Measurements from ENCODE around the gene COG5. TPM values are rescaled to one million over a fixed set of nuclear protein-coding genes. Genes with fewer than 3 reads are reported as not detected.

The COG5 gene
- total RNA-seq, 1 experiment from 2014 or later = 20.2 TPM

DNA sequence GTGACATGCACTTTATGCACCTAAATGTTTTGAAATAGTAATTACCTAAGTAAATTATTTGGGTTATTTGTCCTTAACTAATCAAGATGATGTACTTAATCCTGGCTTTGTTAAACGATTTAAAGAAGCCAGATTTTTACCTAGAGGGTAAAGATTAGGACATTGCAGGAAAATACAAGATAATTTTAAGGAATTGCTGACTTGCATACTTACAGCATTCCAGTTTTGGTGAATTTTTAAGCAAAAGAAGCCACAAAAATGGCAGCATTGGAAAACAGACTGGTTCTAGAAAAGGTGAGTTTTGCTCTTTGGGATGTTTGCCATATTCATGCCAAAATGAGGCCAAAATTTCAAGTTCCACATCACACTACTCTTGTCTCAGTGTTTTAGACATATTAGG, 49.7 kb upstream of the COG5 start:
- Histone ChIP-seq H2BK20ac (ENCODE audit: low read depth, low read length, poor library complexity, severe bottlenecking) (no peak overlapping the region), H3K79me1 (ENCODE audit: insufficient read depth, low read depth, low read length, poor library complexity, severe bottlenecking) (no peaks in the 10 kb centered on the region), H3K18ac (ENCODE audit: insufficient read length, low read depth, low read length) (no peak overlapping the region), H3K9me3 (ENCODE audit: control insufficient read depth, low read depth, low read length) (no peaks in the 10 kb centered on the region), H3K4ac (ENCODE audit: low read depth, low read length) (no peak overlapping the region), H2AFZ (ENCODE audit: low read length) (no peak overlapping the region), H4K5ac (ENCODE audit: insufficient read length, low read depth, low read length) (no peak overlapping the region), H4K8ac (replicated peaks; ENCODE audit: insufficient read length, low read depth, low read length) (no peak overlapping the region), H4K91ac (ENCODE audit: insufficient read length, low read depth, low read length) (no peak overlapping the region), H2BK5ac (ENCODE audit: insufficient read length, low read length) (no peak overlapping the region), H3T11ph (ENCODE audit: low read length) (no peak overlapping the region), H3K79me2 (ENCODE audit: insufficient read depth, low read length) (no peaks in the 10 kb centered on the region), H3K14ac (ENCODE audit: insufficient read depth, low read length) (no peak overlapping the region), H3K23me2 (ENCODE audit: insufficient read length, low read depth, low read length, poor library complexity, severe bottlenecking) (no peaks in the 10 kb centered on the region), H3K27ac (ENCODE audit: insufficient read length, low read depth, low read length) (no peak overlapping the region), H3K27me3 (ENCODE audit: insufficient read depth, low read length) (no peaks in the 10 kb centered on the region), H3K4me1 (ENCODE audit: insufficient read depth, low read length) (no peaks in the 10 kb centered on the region), H4K20me1 (ENCODE audit: control insufficient read depth, insufficient read depth, insufficient read length) (no peaks in the 10 kb centered on the region), H2BK15ac (ENCODE audit: low read depth, low read length) (no peak overlapping the region), H2BK120ac (ENCODE audit: low read depth, low read length, poor library complexity, severe bottlenecking) (no peak overlapping the region), H3K23ac (ENCODE audit: insufficient read length, low read depth, low read length) (no peak overlapping the region), H3K56ac (ENCODE audit: insufficient read length, low read depth, low read length) (no peak overlapping the region), H3K9ac (ENCODE audit: extremely low read depth, insufficient read length, low read length) (no peak overlapping the region), H3K4me2 (ENCODE audit: insufficient read depth, insufficient read length, low read length) (no peak overlapping the region), H2BK12ac (ENCODE audit: insufficient read length, low read depth, low read length) (no peak overlapping the region), H2AK5ac (ENCODE audit: insufficient read length, low read length) (no peak overlapping the region)
- TF ChIP-seq, protein P1, sequence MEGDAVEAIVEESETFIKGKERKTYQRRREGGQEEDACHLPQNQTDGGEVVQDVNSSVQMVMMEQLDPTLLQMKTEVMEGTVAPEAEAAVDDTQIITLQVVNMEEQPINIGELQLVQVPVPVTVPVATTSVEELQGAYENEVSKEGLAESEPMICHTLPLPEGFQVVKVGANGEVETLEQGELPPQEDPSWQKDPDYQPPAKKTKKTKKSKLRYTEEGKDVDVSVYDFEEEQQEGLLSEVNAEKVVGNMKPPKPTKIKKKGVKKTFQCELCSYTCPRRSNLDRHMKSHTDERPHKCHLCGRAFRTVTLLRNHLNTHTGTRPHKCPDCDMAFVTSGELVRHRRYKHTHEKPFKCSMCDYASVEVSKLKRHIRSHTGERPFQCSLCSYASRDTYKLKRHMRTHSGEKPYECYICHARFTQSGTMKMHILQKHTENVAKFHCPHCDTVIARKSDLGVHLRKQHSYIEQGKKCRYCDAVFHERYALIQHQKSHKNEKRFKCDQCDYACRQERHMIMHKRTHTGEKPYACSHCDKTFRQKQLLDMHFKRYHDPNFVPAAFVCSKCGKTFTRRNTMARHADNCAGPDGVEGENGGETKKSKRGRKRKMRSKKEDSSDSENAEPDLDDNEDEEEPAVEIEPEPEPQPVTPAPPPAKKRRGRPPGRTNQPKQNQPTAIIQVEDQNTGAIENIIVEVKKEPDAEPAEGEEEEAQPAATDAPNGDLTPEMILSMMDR (conservative IDR thresholded peaks at IDR 0.05) = no peak
- Mint-ChIP-seq H3K4me1 (no peaks in the 10 kb centered on the region), H3K27me3 (ENCODE audit: low read depth) (no peaks in the 10 kb centered on the region), H3K27ac (no peak overlapping the region), H3K9me3 (no peaks in the 10 kb centered on the region), H3K4me3 (no peak overlapping the region), H3K36me3 (ENCODE audit: insufficient read depth in 1 of 3, low read depth in 3 of 3) (peaks cover 0 to 5% (median 4%) of the 10 kb centered on the region in 3 experiments; a peak in 2 of 7 replicates)
- no CpG with 5 or more reads among the region's 1 CpG for WGBS (ENCODE audit: extremely low coverage, insufficient read length, low lambda C conversion rate)
- DNase-seq = no peak

All from H9 (cell line).